Measurements from ENCODE around the gene CREBZF. TPM values are rescaled to one million over a fixed set of nuclear protein-coding genes. Genes with fewer than 3 reads are reported as not detected.
A peak's percentile ranks its signal among the peaks of the same experiment; 100 is the strongest.
"Not testable (repeated sequence)": the region's sequence is repeated elsewhere in the genome, so short reads cannot be mapped to it uniquely, and the experiment has no call there.

The CREBZF gene
- total RNA-seq, 2 experiments from 2014 or later, result 82.1 to 120 TPM

DNA sequence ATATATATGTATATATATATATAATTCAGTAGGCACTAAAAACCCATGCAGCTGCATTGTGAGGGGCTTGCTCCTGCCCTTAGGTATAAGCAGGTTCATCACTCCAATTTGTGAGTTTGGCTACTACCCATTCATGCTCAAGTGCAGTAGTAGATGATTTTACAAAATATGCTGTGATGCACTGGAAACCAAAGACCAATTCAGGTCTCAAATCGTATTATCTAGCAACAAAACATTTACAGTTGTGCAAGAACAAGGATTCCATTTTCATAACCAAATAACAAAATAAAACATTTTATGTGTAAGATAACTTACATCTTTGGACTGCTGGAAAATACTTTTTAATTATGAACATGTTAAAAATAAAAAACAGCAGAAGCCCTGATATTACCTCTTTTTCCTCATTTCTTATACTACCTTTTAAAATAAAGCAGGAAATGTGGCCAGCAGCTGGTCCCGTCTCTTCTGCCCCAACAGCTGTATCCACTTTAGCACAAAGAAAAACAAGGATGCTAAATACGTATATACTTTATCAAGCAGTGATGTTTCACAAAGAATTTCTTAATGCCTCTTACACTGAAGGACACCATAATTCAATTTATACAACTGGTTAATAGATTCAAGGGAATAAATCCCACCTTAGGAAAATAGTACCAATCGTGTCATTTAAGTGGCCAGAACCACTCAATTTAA lies 2.8 kb downstream of the CREBZF start:
- Histone ChIP-seq H3K4me2 (ENCODE audit: low read length) (peak overlapping the region; percentile 89), H4K20me1 (ENCODE audit: insufficient read depth, low read length) (peaks cover 60% of the 10 kb centered on the region), H3K9me3 (ENCODE audit: low read length) (no peaks in the 10 kb centered on the region), H3K4me3 (ENCODE audit: low read depth, low read length, poor library complexity, severe bottlenecking) (peak overlapping the region; percentile 93), H2AFZ (ENCODE audit: low read length) (no peak overlapping the region), H3K36me3 (ENCODE audit: insufficient read depth, low read length) (peaks cover 68% of the 10 kb centered on the region), H3K4me1 (ENCODE audit: insufficient read depth, low read length, poor library complexity, severe bottlenecking) (peaks cover 35% of the 10 kb centered on the region), H3K79me2 (ENCODE audit: insufficient read depth, low read depth, low read length) (peaks cover 77% of the 10 kb centered on the region), H3K27ac (ENCODE audit: low read depth, low read length, poor library complexity, severe bottlenecking) (no peak overlapping the region), H3K9me2 (ENCODE audit: insufficient read depth, low read length) (no peaks in the 10 kb centered on the region)
- POLR2A ChIA-PET, result interaction anchor here (1.3 to 6.8 kb wide), 2 partner anchors 14 to 34 kb away, joined by 4 to 94 read pairs; partner anchors contain the start of genes TMEM126A and TMEM126B
- CTCF ChIA-PET (ENCODE audit: unreplicated experiment), result interaction anchor here (1.1 kb wide), 1 partner anchor 14 kb away, joined by 3 read pairs; the partner anchor contains the start of gene TMEM126A
- BruUV-seq (replicated peaks), result no TSS peak
- DNase-seq (ENCODE audit: low spot score), result no peak
- no peak for TF ChIP-seq EZH2phosphoT487 (IDR thresholded peaks at IDR 0.05; ENCODE audit: borderline replicate concordance, low read depth, low read length)
- TF ChIP-seq CTCF (conservative IDR thresholded peaks at IDR 0.05; ENCODE audit: low read length), result no peak
- intact Hi-C loops (cut with micrococcal nuclease; ENCODE audit: unreplicated experiment), result loop anchor here (2.0 to 5.0 kb wide), 2 partner anchors 63 to 405 kb away; partner anchors contain the start of gene PICALM

- Histone ChIP-seq H3K27ac (ENCODE audit: low read depth, low read length, poor library complexity, severe bottlenecking) (no peak overlapping the region), H3K36me3 (ENCODE audit: insufficient read depth, low read length) (peaks cover 94% of the 10 kb centered on the region), H3K4me3 (ENCODE audit: low read depth, low read length, poor library complexity, severe bottlenecking) (no peak overlapping the region), H3K9me3 (ENCODE audit: low read length) (no peaks in the 10 kb centered on the region), H4K20me1 (ENCODE audit: insufficient read depth, low read length) (peaks cover 70% of the 10 kb centered on the region), H2AFZ (ENCODE audit: low read length) (no peak overlapping the region), H3K4me1 (ENCODE audit: insufficient read depth, low read length, poor library complexity, severe bottlenecking) (peaks cover 26% of the 10 kb centered on the region), H3K79me2 (ENCODE audit: insufficient read depth, low read depth, low read length) (peaks cover 82% of the 10 kb centered on the region), H3K9me2 (ENCODE audit: insufficient read depth, low read length) (no peaks in the 10 kb centered on the region), H3K4me2 (ENCODE audit: low read length) (0 out of 2 replicates have a peak overlapping the region, but pooled peaks have one; percentile 9)
- BruUV-seq (replicated peaks), result no TSS peak
- POLR2A ChIA-PET, result interaction anchor here (1.6 to 6.8 kb wide), 2 partner anchors 10 to 27 kb away, joined by 4 to 94 read pairs; partner anchors contain the start of gene TMEM126A
- TF ChIP-seq EZH2phosphoT487 (IDR thresholded peaks at IDR 0.05; ENCODE audit: borderline replicate concordance, low read depth, low read length), result no peak
- TF ChIP-seq CTCF (conservative IDR thresholded peaks at IDR 0.05; ENCODE audit: low read length), result no peak
- CTCF ChIA-PET (ENCODE audit: unreplicated experiment), result no interaction called here
- no peak for DNase-seq (ENCODE audit: low spot score)
- intact Hi-C loops (cut with micrococcal nuclease; ENCODE audit: unreplicated experiment), result no loop called here
Measured at GRCh38 chr11:85658180-85658579, 6.7 kb downstream of the CREBZF start.

DNA sequence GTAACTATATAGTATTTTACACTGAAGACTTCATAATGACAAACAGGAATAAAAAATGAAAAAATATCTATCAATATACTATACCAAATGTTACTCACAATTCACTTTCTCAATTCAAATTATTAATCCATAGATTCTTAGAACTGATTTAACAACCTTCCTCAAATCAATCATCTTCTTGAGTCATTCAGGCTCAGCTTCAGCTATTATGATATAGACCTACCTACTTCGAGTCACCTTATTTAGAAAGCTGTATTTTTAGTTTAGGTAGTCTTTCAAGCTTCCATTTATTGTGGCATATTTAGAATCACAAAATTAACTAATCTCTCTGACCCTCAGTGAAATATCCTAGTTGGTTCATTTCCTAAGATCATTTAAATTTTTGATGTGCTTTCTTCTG lies 8.2 kb downstream of the CREBZF start:
- no peak overlapping the region for H3K27ac ChIP-seq (ENCODE audit: low read depth, low read length, poor library complexity, severe bottlenecking)
- BruUV-seq (replicated peaks), result no TSS peak
- DNase-seq (ENCODE audit: low spot score), result no peak
- no peak overlapping the region for H3K4me3 ChIP-seq (ENCODE audit: low read depth, low read length, poor library complexity, severe bottlenecking)
- intact Hi-C loops (cut with micrococcal nuclease; ENCODE audit: unreplicated experiment), result no loop called here
- TF ChIP-seq EZH2phosphoT487 (IDR thresholded peaks at IDR 0.05; ENCODE audit: borderline replicate concordance, low read depth, low read length) (no peak), CTCF (conservative IDR thresholded peaks at IDR 0.05; ENCODE audit: low read length) (no peak)
- H4K20me1 ChIP-seq (ENCODE audit: insufficient read depth, low read length), result peaks cover 60% of the 10 kb centered on the region
- H3K9me2 ChIP-seq (ENCODE audit: insufficient read depth, low read length), result no peaks in the 10 kb centered on the region
- peaks cover 90% of the 10 kb centered on the region for H3K36me3 ChIP-seq (ENCODE audit: insufficient read depth, low read length)
- H3K9me3 ChIP-seq (ENCODE audit: low read length), result no peaks in the 10 kb centered on the region
- peaks cover 68% of the 10 kb centered on the region for H3K79me2 ChIP-seq (ENCODE audit: insufficient read depth, low read depth, low read length)
- no peak overlapping the region for H3K4me2 ChIP-seq (ENCODE audit: low read length)
- POLR2A ChIA-PET, result interaction anchor here (1.3 to 6.8 kb wide), 3 partner anchors 9 to 355 kb away, joined by 3 to 94 read pairs (median 4); partner anchors contain the start of gene TMEM126A
- H2AFZ ChIP-seq (ENCODE audit: low read length), result no peak overlapping the region
- H3K4me1 ChIP-seq (ENCODE audit: insufficient read depth, low read length, poor library complexity, severe bottlenecking), result peaks cover 26% of the 10 kb centered on the region
- CTCF ChIA-PET (ENCODE audit: unreplicated experiment), result interaction anchor here (1.0 kb wide), 1 partner anchor 9 kb away, joined by 4 read pairs; the partner anchor contains the start of gene TMEM126A

DNA sequence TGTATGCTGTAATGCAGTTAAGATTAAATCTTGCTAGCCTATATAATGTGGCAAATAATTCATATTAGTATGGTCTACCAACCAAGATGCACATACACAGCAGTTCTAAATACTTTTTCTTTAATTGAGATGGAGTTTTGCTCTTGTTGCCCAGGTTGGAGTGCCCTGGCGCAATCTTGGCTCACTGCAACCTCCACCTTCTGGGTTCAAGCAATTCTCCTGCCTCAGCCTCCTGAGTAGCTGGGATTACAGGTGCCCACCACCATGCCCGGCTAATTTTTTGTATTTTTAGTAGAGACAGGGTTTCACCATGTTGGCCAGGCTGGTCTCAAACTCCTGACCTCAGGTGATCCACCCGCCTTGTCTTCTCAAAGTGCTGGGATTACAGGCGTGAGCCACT lies 10.6 kb downstream of the CREBZF start:
- BruUV-seq (replicated peaks), result not testable (repeated sequence)

More for the DNA sequence above, 10.6 kb downstream of the CREBZF start:
- H3K27ac ChIP-seq (ENCODE audit: low read depth, low read length, poor library complexity, severe bottlenecking); DNase-seq (ENCODE audit: low spot score); H3K4me3 ChIP-seq (ENCODE audit: low read depth, low read length, poor library complexity, severe bottlenecking); H3K9me2 ChIP-seq (ENCODE audit: insufficient read depth, low read length); intact Hi-C loops (cut with micrococcal nuclease; ENCODE audit: unreplicated experiment); H3K9me3 ChIP-seq (ENCODE audit: low read length); H2AFZ ChIP-seq (ENCODE audit: low read length); H3K4me2 ChIP-seq (ENCODE audit: low read length); CTCF ChIA-PET (ENCODE audit: unreplicated experiment); POLR2A ChIA-PET; H3K4me1 ChIP-seq (ENCODE audit: insufficient read depth, low read length, poor library complexity, severe bottlenecking): not testable (repeated sequence)
- H4K20me1 ChIP-seq (ENCODE audit: insufficient read depth, low read length), result peaks cover 37% of the 10 kb centered on the region
- H3K79me2 ChIP-seq (ENCODE audit: insufficient read depth, low read depth, low read length), result peaks cover 53% of the 10 kb centered on the region
- H3K36me3 ChIP-seq (ENCODE audit: insufficient read depth, low read length), result peaks cover 79% of the 10 kb centered on the region
